ENCODE results near the gene HEG1. TPM values are rescaled to one million over a fixed set of nuclear protein-coding genes. Genes with fewer than 3 reads are reported as not detected.

HEG1 gene
- total RNA-seq, 1 experiment from 2014 or later = 57.9 TPM

- H3K27ac ChIP-seq (ENCODE audit: low read length) = no peak overlapping the region
- H3K4me2 ChIP-seq (ENCODE audit: low read depth, low read length, poor library complexity, severe bottlenecking) = no peak overlapping the region
- no peak overlapping the region for H3K9ac ChIP-seq (ENCODE audit: low read length)
- H3K4me1 ChIP-seq (ENCODE audit: low read length) = no peaks in the 10 kb centered on the region; the same call in 1 of the 2 replicates
- 0 out of 2 replicates have a peak, but pooled peaks cover 3% of the 10 kb centered on the region for H3K27me3 ChIP-seq (ENCODE audit: low read length)
- H3K9me3 ChIP-seq (ENCODE audit: low read length) = no peaks in the 10 kb centered on the region
- no peaks in the 10 kb centered on the region for H4K20me1 ChIP-seq (ENCODE audit: insufficient read depth, low read depth, low read length)
- no peaks in the 10 kb centered on the region for H3K79me2 ChIP-seq (ENCODE audit: low read length)
- no peaks in the 10 kb centered on the region for H3K9me2 ChIP-seq (replicated peaks; ENCODE audit: insufficient read depth, low read length)
- peak; percentile 64 for DNase-seq
- H2AFZ ChIP-seq (ENCODE audit: low read length) = no peak overlapping the region
- no peaks in the 10 kb centered on the region for H3K36me3 ChIP-seq (ENCODE audit: insufficient read depth, low read length)
- H3K4me3 ChIP-seq (ENCODE audit: low read length) = no peak overlapping the region
Measured at GRCh38 chr3:124923833-124924232, 132.0 kb downstream of the HEG1 start.

GRCh38 chr3:124920718-124921117 is 135.1 kb downstream of the HEG1 start:
- Histone ChIP-seq H3K4me3 (ENCODE audit: low read length) (no peak overlapping the region), H3K27me3 (ENCODE audit: low read length) (0 out of 2 replicates have a peak, but pooled peaks cover 3% of the 10 kb centered on the region), H3K36me3 (ENCODE audit: insufficient read depth, low read length) (no peaks in the 10 kb centered on the region), H3K27ac (ENCODE audit: low read length) (no peak overlapping the region), H3K9me3 (ENCODE audit: low read length) (no peaks in the 10 kb centered on the region), H3K4me2 (ENCODE audit: low read depth, low read length, poor library complexity, severe bottlenecking) (no peak overlapping the region), H3K4me1 (ENCODE audit: low read length) (no peaks in the 10 kb centered on the region), H2AFZ (ENCODE audit: low read length) (no peak overlapping the region), H3K79me2 (ENCODE audit: low read length) (no peaks in the 10 kb centered on the region), H3K9me2 (replicated peaks; ENCODE audit: insufficient read depth, low read length) (no peaks in the 10 kb centered on the region), H3K9ac (ENCODE audit: low read length) (no peak overlapping the region), H4K20me1 (ENCODE audit: insufficient read depth, low read depth, low read length) (no peaks in the 10 kb centered on the region)
- no peak for DNase-seq

GRCh38 chr3:124919756-124920155 is 136.0 kb downstream of the HEG1 start:
- no peaks in the 10 kb centered on the region for H4K20me1 ChIP-seq (ENCODE audit: insufficient read depth, low read depth, low read length)
- H3K9ac ChIP-seq (ENCODE audit: low read length) = no peak overlapping the region
- H3K79me2 ChIP-seq (ENCODE audit: low read length) = no peaks in the 10 kb centered on the region
- no peaks in the 10 kb centered on the region for H3K9me3 ChIP-seq (ENCODE audit: low read length)
- H3K36me3 ChIP-seq (ENCODE audit: insufficient read depth, low read length) = no peaks in the 10 kb centered on the region
- no peak overlapping the region for H3K4me2 ChIP-seq (ENCODE audit: low read depth, low read length, poor library complexity, severe bottlenecking)
- no peak overlapping the region for H3K4me3 ChIP-seq (ENCODE audit: low read length)
- no peaks in the 10 kb centered on the region for H3K4me1 ChIP-seq (ENCODE audit: low read length)
- H3K27me3 ChIP-seq (ENCODE audit: low read length) = 0 out of 2 replicates have a peak, but pooled peaks cover 3% of the 10 kb centered on the region
- H3K27ac ChIP-seq (ENCODE audit: low read length) = no peak overlapping the region
- H2AFZ ChIP-seq (ENCODE audit: low read length) = no peak overlapping the region; the same call in 1 of the 2 replicates
- H3K9me2 ChIP-seq (replicated peaks; ENCODE audit: insufficient read depth, low read length) = no peaks in the 10 kb centered on the region
- DNase-seq = no peak

- no peak overlapping the region for H3K4me3 ChIP-seq (ENCODE audit: low read length)
- no peak overlapping the region for H3K4me2 ChIP-seq (ENCODE audit: low read depth, low read length, poor library complexity, severe bottlenecking)
- no peaks in the 10 kb centered on the region for H4K20me1 ChIP-seq (ENCODE audit: insufficient read depth, low read depth, low read length)
- 0 out of 2 replicates have a peak, but pooled peaks cover 3% of the 10 kb centered on the region for H3K27me3 ChIP-seq (ENCODE audit: low read length)
- H3K36me3 ChIP-seq (ENCODE audit: insufficient read depth, low read length) = no peaks in the 10 kb centered on the region
- H3K9ac ChIP-seq (ENCODE audit: low read length) = no peak overlapping the region
- no peak overlapping the region for H3K27ac ChIP-seq (ENCODE audit: low read length)
- no peaks in the 10 kb centered on the region for H3K9me2 ChIP-seq (replicated peaks; ENCODE audit: insufficient read depth, low read length)
- no peaks in the 10 kb centered on the region for H3K4me1 ChIP-seq (ENCODE audit: low read length)
- no peak overlapping the region for H2AFZ ChIP-seq (ENCODE audit: low read length)
- no peak for DNase-seq
- H3K79me2 ChIP-seq (ENCODE audit: low read length) = no peaks in the 10 kb centered on the region
- H3K9me3 ChIP-seq (ENCODE audit: low read length) = no peaks in the 10 kb centered on the region
Measured at GRCh38 chr3:124918524-124918923, 137.3 kb downstream of the HEG1 start.

GRCh38 chr3:124916837-124917409 is 138.9 kb downstream of the HEG1 start:
- Histone ChIP-seq H3K9ac (ENCODE audit: low read length) (no peak overlapping the region), H3K9me2 (replicated peaks; ENCODE audit: insufficient read depth, low read length) (no peaks in the 10 kb centered on the region), H3K4me1 (ENCODE audit: low read length) (no peaks in the 10 kb centered on the region), H3K79me2 (ENCODE audit: low read length) (no peaks in the 10 kb centered on the region), H3K4me2 (ENCODE audit: low read depth, low read length, poor library complexity, severe bottlenecking) (no peak overlapping the region), H2AFZ (ENCODE audit: low read length) (no peak overlapping the region), H3K4me3 (ENCODE audit: low read length) (no peak overlapping the region), H3K36me3 (ENCODE audit: insufficient read depth, low read length) (no peaks in the 10 kb centered on the region), H3K27ac (ENCODE audit: low read length) (no peak overlapping the region), H3K27me3 (ENCODE audit: low read length) (0 out of 2 replicates have a peak, but pooled peaks cover 3% of the 10 kb centered on the region), H4K20me1 (ENCODE audit: insufficient read depth, low read depth, low read length) (no peaks in the 10 kb centered on the region), H3K9me3 (ENCODE audit: low read length) (no peaks in the 10 kb centered on the region)
- no peak for DNase-seq

Small RNAs within 50 kb of the gene (small RNA-seq; reads per million reads assigned to genes)
- gene RNA5SP137 = not detected

Other genes starting within 250 kb of the HEG1 start
- gene ITGB5, start 168.6 kb downstream of the HEG1 start, total RNA-seq (2014; rRNA removed; shearing (Covaris generic); ENCODE audit: low replicate concordance) = 0.86 and 4.7 TPM in 2 replicates
- 0.07 TPM in 1 of 2 replicates, not detected in the other for gene MUC13, start 121.2 kb downstream of the HEG1 start, total RNA-seq (2014; rRNA removed; shearing (Covaris generic); ENCODE audit: low replicate concordance)
- gene SLC12A8, start 156.8 kb upstream of the HEG1 start, total RNA-seq (2014; rRNA removed; shearing (Covaris generic); ENCODE audit: low replicate concordance) = 156 and 183 TPM in 2 replicates